ENCODE data around the gene EFCAB9.

GRCh38 chr5:172162323-172162986, 31.5 kb upstream of the EFCAB9 start:
- TF ChIP-seq EZH2 (IDR thresholded peaks at IDR 0.05), result no peak
- no peak for TF ChIP-seq POLR2AphosphoS5 (IDR thresholded peaks at IDR 0.05; ENCODE audit: borderline replicate concordance, low read depth, low read length)
- no peak for TF ChIP-seq FOXP2 (optimal IDR thresholded peaks at IDR 0.05; ENCODE audit: control extremely low read depth, extremely low read length, insufficient read depth)
